Activated CD4-positive, CD25-positive, alpha-beta regulatory T cell treated with anti-CD3 and anti-CD28 coated beads, Interleukin-2, amount 50 U/mL, for 24 hours (primary cell): ENCODE data around the gene NME1.
"Not testable (repeated sequence)": the region's sequence is repeated elsewhere in the genome, so short reads cannot be mapped to it uniquely, and the experiment has no call there.

ENCODE experiments used
- ATAC-seq, 2 donors: fragments of 150-1000 bp; cut with Tn5 transposase; one replicate each; pipeline ENCODE4 v1.10.0; 2021; ENCODE audit warnings: mild to moderate bottlenecking in 1 of 2, moderate library complexity in 1 of 2

Gene NME1

DNA sequence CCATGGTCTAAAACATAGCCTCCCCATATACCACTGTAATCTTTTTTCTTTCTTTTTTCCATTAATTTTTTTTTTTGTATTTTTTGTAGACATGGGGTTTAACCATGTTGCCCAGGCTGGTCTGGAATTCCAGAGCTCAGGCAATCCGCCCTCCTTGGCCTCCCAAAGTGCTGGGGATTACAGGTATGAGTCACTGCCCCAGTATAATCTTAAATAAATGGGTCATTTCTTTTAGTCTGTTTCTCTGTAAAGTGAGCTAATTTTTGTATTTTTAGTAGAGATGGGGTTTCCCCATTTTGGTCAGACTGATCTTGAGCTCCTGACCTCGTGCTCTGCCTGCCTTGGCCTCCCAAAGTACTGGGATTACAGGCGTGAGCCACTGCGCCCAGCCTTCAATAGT, 5.7 kb upstream of the NME1 start:
- ATAC-seq: peak; percentile 21 to 40

- no peak for ATAC-seq
Observed at GRCh38 chr17:51149163-51149562, 4.2 kb upstream of the NME1 start.

- ATAC-seq: no peak
Observed at GRCh38 chr17:51150932-51151331, 2.4 kb upstream of the NME1 start.

DNA sequence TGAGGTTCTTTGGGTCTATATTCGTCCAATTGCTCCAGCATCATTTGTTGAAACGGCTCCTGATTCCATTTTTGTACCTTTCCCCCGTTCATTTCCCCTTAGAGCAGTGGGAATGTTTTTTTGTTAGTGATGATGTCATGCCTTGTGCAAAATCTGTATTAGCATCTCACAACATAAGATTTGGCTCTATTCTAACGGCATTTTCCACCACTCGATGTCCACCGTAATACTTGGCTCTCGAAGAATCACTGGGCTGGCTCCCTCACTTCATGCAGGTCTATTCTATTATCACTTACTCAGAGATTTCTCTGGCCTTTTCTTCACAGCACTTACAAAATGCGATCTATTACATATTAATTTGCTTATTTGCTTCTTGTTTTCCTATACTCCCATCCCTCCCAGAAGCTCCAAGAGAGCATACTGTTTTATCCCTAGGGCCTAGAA, 571 bp upstream of the NME1 start:
- ATAC-seq: no peak

DNA sequence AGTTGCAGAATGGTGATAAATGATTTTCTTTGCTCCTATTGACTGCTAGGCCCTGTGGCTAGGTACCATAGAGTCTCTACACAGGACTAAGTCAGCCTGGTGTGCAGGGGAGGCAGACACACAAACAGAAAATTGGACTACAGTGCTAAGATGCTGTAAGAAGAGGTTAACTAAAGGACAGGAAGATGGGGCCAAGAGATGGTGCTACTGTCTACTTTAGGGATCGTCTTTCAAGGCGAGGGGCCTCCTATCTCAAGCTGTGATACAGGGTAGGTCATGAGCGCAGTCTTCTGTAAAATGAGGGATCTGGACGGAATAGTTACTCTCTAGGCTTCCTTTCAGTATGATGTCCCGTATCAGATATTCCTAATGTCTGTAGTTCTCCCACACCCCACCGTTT, 817 bp downstream of the NME1 start:
- no peak for ATAC-seq

DNA sequence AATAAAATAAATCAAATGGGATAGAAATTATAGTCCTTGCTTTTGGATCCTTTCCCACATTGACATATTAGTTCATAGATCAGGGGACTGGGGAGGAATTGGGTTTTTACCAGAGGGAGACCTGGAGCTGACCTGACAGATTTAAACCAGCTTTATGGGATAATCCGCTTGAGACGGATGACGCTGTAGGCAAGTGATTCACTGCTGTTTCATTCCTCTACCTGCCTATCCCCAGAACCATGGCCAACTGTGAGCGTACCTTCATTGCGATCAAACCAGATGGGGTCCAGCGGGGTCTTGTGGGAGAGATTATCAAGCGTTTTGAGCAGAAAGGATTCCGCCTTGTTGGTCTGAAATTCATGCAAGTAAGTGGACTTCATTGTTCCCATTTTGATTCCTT, 2.1 kb downstream of the NME1 start:
- no peak for ATAC-seq

GRCh38 chr17:51159604-51160003, 6.2 kb downstream of the NME1 start:
- ATAC-seq: no peak

DNA sequence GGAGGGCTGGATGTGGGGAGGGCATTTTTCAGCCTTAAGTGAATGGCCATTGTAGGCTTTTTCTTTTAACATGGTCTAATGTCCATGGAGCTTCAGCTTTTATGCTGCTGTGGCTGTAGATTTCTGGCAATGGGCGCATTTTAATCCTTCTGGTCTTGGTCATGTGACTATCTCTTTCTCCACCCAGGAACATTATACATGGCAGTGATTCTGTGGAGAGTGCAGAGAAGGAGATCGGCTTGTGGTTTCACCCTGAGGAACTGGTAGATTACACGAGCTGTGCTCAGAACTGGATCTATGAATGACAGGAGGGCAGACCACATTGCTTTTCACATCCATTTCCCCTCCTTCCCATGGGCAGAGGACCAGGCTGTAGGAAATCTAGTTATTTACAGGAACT, 8.2 kb downstream of the NME1 start:
- no peak for ATAC-seq

GRCh38 chr17:51164911-51165679, 11.7 kb downstream of the NME1 start:
- ATAC-seq: no peak

DNA sequence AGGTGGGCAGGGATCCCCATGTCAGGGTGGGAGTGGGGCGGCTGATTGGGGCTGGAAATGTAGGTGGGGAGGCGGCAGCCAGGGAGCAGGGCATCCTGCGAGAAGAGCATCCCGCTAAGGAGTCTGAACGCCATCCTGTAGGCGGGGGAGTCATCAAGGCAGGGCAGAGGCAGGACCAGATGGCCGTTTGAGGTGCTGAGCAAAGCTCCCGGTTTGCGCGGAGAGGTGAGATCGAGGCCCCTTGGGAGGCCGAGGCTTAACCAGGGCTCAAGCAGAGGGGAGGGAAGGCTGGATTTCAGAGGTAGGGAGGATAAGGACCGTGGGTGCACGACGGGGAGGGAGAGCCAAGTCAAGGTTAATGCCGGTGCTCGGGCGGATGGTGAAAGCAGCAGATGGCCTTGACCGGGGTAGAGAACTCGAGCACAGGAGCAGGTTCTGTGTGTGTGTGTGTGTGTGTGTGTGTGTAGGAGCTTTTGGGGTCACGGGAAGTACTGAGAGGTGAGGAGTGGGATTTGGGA, 12.4 kb downstream of the NME1 start:
- peak; percentile 22 to 29 for ATAC-seq

DNA sequence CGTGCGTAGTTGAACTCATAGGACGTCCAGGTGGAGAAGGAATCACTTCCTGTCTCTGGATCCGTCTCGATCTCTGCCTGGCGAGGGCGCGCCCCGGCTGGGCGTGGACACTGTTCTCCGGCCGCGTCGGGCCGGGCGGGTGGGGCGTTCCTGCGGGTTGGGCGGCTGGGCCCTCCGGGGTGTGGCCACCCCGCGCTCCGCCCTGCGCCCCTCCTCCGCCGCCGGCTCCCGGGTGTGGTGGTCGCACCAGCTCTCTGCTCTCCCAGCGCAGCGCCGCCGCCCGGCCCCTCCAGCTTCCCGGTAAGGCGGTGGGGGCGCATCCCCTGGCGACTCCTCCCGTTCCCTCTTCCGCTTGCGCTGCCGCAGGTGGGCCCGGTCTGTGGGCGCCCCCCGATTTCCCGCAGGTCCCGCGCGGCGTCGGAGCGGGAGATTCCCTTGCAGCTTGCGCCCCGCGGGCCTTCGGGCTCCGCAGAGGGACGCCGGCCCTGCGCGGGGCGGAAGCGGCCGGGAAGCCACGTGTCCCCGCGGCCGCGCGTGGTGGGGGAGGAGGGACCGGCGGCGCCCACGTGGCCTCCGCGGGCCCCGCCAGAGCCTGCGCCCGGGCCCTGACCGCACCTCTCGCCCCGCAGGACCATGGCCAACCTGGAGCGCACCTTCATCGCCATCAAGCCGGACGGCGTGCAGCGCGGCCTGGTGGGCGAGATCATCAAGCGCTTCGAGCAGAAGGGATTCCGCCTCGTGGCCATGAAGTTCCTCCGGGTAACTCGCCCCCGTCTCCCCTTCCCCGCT, 13.0 kb downstream of the NME1 start, which contains the start of gene NME2:
NME2 (plus strand) TSS at position 214 of the 789 bp plus-strand sequence; CDS start at position 634, 420 bp downstream.
- ATAC-seq: peak; percentile 80

- peak; percentile 59 to 61 for ATAC-seq
Observed at GRCh38 chr17:51166987-51167931, 13.9 kb downstream of the NME1 start.

DNA sequence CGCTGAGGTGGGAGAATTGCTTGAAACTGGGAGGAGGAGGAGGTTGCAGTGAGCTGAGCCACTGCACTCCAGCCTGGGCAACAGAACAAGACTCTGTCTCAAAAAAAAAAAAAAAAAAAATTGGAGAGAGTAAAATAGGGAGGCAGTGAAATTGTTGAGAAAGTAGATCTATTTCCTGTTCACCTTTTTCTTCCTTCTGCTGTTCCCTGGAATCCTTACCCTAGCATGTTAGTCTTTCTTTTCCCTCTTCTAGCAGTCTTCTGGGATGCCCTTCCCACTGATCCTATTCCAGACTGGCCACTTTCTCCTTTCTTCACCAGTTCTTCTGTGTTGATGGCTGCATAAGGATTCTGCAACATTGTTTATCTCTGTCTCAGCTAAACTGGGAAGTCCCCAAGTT, 16.0 kb downstream of the NME1 start:
- ATAC-seq: no peak

DNA sequence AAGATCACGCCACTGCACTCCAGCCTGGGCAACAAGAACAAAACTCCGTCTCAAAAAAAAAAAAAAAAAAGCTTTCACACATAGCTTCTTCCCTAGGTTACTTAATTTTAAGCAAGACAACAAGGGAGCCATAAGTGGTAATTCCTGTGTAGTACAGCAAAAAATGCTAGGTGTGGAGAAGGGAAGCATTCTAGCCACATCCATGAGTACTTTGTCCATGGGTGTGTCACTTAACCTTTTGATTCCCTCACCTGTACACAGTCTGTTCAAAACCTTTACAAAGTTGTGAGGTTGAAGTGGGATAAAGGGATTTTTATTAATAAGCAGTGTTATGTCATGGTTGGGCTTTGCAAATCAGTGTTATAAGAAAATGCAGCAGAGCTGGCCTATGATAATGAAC, 17.4 kb downstream of the NME1 start:
- no peak for ATAC-seq

DNA sequence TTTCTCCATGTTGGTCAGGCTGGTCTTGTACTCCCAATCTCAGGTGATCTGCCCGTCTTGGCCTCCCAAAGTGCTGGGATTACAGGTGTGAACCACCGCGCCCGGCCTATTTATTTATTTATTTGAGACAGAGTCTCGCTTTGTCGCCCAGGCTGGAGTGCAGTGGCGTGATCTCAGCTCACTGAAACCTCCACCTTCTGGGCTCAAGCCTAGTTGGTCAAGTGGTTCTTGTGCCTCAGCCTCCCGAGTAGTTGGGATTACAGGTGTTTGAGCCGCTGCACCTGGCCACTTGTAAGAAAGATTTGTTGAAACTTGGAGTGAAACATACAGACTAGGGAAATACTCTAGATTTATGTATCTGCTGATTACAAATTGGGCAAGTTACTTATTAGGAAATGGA, 18.7 kb downstream of the NME1 start:
- ATAC-seq: not testable (repeated sequence)

GRCh38 chr17:51180486-51180885, 27.1 kb downstream of the NME1 start:
- no peak for ATAC-seq

DNA sequence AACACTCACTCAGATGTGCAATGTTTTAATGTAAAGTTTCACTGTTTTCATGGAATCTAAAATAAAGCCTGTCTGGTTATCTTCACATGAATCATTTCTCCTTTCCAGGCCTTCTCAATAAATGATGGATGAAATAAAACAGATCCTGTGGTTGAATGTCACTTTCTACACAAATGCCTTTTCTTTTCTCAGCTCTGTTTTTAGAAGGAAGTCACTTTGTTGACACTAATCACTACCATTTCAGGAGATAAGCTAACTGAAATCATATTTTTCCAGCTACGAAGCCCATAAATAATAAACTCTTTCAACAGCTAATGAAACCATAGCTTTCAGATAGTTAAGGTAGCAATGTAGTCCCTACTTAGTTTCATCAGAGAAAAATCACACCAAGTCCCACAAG, 30.8 kb downstream of the NME1 start:
- ATAC-seq: no peak

DNA sequence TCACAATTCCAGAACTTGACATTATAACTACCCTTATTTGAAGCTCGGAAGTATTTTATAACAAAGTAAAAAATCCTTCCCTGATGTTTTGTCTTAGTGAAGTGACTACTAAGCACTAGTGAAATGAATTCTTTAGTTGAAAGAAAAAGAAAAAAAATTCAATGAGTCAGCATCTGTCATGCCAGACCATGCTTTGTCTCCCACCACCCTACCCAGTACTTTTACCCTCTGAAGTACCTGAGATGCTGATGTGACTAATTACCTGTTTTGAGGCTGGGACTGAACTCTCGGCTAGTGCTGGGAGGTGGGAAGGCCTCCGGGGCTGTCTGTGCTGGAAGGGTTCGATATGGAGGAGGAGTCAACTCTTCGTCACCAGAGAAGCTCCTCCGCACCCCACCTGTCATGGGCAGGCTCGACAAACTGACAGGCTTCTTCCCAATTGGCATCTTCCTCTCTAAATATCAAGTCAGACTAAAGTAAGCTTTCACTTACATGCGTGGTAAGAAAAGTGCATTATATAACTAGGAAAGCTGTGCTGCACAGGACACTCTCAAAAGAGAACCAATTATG, 32.5 kb downstream of the NME1 start:
- no peak for ATAC-seq

DNA sequence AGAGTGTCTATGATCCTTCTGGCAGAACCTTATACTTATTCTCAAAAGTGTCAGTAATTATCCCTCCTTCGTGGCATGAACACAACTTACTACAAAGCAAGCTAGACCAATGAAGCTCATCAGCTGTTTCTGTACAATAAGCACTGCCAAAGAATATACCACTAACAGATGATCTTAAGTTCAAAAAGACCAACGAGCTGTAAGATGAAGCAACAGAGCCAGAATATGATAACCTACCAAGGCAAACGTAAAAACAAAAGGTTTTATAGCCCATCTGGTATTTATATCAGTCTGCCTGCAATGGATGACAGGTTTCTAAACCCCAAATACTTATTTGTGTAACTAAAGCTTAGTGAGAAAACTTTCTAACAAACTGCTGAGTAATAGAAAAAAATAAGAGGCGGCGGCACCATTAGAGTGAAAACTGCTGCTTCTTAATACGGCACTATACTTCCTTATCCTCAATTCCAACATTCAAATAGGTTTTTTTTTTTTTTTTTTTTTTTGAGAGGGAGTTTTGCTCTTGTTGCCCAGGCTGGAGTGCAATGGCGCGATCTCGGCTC, 35.0 kb downstream of the NME1 start:
- ATAC-seq: no peak

DNA sequence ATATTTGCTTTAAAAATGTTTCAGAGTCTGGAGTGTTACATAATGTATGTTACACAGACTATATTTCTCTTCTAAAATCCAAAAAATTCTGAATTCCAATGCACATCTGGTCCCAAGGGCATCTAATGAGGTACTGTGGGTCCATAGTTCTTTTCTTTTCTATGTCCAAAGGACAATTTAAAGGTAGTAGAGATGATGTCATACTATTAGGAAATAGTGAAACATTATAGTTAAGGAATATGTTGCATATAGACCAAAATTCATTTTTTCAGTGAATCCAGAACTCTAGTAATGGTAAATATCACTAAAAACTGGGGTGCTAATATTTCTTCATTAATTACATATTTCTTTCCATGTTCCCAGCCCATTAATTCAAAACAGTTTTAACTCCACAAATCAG, 35.8 kb downstream of the NME1 start:
- ATAC-seq: no peak

- ATAC-seq: no peak
Observed at GRCh38 chr17:51189628-51190027, 36.3 kb downstream of the NME1 start.

- no peak for ATAC-seq
Observed at GRCh38 chr17:51191895-51192294, 38.5 kb downstream of the NME1 start.
